DMS114 treated with DMSO at 0.1 percent for 48 hours (cell line): ENCODE measurements around the gene SLC13A5.

Source experiments
- DNase-seq: peaks from one replicate; lab custom pipeline; 2025; ENCODE audit not compliant: unreplicated experiment; lab: John Stamatoyannopoulos, UW

The SLC13A5 gene

DNA sequence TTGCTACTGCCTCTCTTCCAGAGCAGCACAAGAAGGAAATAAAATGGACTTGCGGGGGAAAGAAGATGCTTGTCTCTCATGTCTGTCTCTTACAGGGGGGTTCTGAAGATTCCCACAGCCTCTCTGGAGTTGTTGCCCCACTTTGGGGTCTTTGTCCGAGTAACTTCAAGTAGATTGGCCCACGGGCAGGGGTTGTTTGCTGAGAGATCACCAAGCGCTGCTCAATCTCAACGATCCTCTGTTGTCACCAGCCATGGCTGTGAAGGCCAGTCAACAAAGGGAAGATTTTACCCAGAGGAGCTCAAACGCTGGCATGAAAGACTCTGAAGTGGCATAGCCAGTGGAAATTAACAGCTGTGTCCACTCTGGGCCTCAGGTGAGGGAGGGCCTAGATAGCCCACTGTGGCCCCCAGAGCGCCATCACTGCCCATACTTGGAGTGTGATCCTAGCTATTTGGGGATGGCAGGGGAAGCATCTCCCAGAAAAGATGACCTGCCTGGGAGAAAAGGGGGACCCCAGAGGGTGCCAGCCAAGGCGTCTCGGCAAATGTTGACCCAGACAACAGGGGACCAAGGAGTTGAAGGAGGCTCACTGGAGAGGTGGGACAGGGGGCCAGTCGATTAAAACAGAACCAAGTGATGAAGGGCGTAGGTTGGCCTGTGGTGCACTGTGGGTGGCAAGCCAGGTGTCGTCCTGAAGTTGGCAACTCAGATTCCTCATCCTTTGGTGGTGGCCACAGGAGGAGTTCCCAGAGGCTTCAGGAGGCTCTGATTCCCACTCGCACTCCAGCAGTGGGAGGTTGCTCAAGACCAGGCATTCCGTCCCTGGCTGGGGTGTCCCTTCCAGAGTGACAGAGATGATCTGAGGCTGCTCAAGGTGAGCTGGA, 28.0 kb downstream of the SLC13A5 start:
- DNase-seq: no peak

- no peak for DNase-seq
These were observed 28.7 kb downstream of the SLC13A5 start for GRCh38 chr17:6684460-6684783.

DNA sequence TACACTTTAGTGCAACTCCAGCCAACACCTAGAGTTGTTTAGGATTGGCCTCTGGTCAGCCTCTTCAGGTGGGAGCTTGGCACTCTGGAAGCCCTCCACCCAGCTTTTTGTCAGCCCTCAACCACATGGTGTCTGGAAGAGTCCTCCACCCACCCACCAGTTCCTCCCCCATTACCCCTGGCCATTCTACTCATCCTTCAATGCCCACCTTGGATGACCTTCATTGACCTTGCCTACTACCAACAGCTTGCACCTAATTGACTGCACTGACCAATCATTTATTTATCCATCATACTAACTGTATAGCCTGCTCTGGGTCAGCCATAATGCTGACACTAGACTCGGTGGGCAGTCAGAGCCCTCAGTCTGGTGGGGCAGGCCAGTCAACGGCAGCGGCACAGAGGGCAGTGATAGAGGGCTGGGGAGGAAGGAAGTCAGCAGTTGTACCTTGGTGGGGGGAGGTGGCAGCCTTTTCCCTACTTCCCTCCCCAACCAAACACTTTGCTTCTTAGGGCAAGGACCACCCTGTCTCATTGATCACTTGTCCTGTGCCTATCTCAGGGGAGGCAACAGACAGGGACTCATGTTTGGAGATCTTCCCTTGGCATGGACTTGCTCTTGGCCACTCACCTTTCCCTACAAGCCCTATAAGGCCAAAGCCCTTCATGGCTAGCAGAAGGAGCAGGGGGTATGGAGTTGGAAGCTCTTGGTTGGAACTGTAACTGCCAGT, 29.3 kb downstream of the SLC13A5 start:
- no peak for DNase-seq

DNA sequence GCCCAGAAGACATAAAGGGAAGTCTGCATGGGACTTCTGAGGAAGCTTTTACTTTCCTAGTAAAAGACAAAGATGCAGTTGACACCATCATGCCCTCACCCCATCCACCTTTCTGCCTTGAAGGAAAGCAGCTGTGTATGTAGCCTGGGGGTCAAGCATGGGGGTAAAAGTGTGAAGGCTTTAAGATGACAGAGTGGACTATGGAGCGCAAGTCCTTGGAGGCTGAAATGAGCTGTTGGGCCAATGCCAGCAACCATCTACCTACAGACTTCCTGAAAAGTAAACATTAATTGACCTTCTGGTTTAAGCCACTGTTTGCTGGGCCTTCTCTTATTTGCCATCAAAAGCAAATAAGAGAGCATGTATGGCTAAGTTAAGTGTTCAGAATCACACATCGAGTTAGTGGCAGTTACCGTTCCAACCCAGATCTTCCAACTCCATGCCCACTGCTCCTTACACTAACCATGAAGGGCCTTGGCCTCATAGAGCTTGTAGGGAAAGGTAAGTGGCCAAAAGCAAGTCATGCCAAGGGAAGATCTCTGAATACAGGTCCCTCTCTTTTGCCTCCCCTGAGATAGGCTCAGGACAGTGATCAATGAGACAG, 30.0 kb downstream of the SLC13A5 start:
- DNase-seq: no peak

DNA sequence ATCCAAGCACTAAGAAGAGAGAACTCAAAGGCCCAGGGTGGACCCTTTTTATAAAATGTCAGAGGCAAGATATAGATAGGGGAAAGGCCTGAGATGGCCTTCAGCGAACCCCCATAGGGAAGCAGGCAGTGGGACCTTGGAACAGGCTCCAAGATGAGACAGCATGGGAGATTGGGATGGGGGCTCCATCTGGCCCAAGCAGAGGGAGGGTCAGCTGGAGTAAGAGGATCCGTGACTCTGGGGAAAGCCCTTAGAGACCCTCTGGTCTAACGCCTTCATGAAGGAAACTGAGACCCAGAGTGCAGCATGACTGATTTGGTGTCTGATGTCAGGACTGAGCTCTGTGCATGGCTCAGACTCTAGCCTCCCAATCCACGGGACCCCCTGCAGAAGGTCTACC, 30.8 kb downstream of the SLC13A5 start:
- DNase-seq: no peak

DNA sequence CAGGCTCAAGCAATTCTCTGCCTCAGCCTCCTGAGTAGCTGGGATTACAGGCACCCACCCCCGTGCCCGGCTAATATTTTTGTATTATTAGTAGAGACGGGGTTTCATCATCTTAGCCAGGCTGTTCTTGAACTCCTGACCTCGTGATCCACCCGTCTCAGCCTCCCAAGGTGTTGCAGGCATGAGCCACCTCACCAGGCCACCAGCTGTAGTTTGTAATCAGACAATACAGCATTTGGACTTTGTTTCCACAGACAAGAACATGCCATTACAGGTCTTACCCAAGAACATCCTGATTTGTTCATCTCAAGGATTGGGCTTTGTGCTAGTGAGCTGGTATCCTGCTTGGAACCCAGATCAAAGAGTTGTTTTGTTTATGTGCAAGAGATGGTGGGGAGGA, 31.5 kb downstream of the SLC13A5 start:
- no peak for DNase-seq

DNA sequence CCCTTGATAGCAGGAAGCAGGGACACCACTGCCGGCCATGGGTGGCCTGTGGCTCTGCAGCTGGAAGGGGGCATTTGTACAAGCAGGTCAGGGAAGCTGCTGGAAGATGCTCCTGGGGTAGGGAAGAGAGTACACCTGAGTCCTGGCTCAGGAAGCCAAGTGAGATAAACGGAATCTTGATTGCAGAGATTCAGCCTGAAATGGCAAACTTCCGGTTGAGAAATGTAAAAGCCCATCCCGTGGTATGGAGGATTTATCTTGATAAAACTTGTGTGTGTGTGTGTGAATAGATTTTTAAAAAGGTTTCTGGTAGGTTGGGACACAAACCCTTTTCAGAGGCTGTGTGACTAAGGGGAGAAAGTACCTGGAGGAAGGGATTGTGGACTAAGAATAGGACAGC, 32.0 kb downstream of the SLC13A5 start:
- DNase-seq: no peak

DNA sequence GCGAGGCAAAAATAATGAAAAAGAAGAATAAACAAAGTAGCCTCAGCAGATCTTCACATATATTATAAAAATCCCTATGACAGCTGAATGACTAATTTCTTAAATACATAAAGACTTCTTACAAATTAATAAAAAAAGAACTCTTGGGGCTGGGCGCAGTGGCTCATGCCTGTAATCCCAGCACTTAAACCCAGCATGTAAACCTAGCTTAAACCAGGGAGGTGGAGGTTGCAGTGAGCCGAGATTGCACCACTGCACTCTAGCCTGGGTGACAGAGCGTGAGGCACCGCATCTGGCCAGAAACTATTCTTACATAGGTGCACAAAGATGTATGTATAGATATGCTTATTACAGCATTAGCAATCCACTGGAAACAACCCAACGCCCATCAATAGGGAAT, 33.9 kb downstream of the SLC13A5 start:
- DNase-seq: no peak

DNA sequence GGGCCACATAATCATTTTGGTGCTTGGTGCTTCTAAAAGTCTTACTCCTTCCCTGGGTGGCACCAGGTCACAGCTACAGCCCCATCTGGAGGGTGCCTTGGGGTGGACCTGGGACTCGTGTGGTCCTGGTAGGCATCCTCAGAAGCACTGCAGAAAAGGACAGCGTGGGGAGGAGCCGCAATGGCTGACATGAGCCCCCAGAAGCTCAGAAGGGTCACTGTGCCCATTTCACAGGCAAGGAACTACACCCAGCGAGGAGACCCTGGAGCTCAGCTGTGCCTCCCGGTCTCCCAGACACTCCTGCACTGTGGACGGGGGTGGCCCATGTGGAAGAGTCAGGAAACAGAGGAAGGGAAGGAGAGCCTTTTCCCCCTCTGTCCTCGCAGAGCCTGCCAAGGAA, 35.2 kb downstream of the SLC13A5 start:
- DNase-seq: no peak

- DNase-seq: no peak
These were observed 35.9 kb downstream of the SLC13A5 start for GRCh38 chr17:6677158-6677831.

DNA sequence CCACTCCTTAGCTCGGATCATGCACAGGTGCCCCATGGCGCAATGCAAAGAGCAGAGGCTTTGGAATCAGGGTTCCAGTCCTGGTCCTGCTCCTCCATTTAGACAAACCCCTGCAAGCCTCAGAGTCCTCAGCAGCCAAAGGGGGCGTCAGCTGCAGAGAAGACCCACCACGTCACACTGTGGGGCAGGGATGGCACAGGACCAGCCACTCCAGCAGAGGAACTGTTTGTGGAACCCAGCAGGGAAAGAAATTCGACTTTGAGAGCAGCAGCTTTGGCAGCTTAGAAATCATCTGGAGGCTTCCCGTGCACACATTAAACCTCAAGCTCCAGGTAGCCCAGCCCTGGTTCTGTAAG, 36.4 kb downstream of the SLC13A5 start:
- no peak for DNase-seq

DNA sequence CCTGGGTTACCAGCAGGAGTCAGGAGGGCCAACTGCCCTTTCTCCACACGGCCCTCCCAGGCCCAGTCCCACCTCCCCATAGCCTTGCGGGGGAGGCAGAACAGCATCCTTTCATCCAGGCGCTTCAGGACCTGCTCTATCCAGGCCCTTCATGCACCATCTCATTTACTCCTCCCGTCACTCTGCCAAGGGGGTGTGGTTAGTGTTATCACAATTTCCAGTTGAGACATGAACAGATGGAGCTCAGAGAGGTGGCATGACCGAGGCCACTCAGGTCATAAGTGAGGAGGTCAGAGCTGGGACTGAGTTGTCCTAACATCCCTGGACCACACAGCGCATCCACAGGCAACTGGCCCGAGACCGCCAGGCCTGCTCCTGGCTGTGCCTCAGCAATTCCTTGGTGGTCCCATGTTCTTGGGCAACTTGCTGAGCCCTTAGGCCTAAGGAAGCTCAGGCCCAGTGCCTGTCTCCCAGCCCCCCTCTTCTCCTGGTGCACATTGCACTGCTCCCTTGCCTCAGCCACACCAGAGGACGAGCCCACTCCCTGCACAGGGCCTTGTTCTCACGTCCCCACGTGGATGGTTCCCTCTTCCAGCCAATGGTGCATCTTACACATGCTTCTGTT, 37.9 kb downstream of the SLC13A5 start:
- no peak for DNase-seq

- no peak for DNase-seq
These were observed 38.6 kb downstream of the SLC13A5 start for GRCh38 chr17:6674586-6674985.

- no peak for DNase-seq
These were observed 41.7 kb downstream of the SLC13A5 start for GRCh38 chr17:6671431-6671830.

- no peak for DNase-seq
These were observed 42.2 kb downstream of the SLC13A5 start for GRCh38 chr17:6670999-6671398.

DNA sequence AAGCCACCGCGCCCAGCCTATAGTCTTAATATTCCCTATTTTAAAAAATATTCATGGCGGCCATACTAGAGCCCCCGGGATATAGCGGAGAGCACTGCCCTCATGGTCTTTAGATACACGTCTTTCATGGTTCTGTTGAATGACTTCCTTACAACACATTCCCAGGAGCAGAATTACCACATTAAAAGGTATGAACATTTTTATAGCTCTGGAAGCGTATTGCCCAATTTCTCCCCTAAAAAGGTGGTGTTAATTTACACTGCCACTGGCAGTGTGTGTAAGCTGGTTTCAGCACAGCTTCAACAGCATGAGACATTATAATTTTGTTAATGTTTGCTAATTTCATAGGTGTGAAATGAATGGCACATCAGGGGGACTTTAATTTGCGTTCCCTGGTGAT, 42.6 kb downstream of the SLC13A5 start:
- no peak for DNase-seq

DNA sequence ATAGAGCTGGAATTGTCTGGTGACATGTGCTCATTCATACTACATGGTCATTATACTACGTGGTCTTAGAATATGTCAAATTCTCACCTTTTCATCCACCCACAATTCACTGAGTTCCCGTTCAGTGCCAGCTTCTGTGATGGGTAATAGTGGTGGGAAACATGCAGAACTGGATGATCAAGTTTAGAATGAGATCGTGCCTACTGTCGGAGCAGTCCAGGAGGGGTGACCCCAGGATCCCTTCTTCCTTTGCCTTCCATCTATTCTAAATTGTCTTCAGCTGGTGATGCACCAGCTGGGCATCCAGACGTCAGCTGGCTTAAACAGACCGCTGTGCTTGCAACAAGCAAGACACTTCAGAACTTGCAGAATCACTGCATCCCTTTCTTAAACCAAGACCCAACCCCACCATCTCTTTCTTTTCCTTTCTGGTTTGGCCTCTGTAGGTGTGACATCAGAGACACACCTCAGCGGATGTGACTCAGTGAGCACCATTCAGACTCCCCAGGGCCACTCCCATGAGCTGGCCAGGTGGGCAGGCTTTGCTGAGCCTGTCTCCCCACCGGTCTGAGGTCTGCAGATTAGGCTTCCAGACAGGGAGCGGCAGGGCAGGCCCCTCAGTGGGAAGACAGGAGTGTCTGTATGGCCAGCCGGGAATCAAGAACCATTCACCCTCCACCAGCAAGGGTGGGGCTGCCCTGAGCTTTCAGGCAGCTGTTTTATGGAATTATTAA, 43.5 kb downstream of the SLC13A5 start:
- no peak for DNase-seq

DNA sequence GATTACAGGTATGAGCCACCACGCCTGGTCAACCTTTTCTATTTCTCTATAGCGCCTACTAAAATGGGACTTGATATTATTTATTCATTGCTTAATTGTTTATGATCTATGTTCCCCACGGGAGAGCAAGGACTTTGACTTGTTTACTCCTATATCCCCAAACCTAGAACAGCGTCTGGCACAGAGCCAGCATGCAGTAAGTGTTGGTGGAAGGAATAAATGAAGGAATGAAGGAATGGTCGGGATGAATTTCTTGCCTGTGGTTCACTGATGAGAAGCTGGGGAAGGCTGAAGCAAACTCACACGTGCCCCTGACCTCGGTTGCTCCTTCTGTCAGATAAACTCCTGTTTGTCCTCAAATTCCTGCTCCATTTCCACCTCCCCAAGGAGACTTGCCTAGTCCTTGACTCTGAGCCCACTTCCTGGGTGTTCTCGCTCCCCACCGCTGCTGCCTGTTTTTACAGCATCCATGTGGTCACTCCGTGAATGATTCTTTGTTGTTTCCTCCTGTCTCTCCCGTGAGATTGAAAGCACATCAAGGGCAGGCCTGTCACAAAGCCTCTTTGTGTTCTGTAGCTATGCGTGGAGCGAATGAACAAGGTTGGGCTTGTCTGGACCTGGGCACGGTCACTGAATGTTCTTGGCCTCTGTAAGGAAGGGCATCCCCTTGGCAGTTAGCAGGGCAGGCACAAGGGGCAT, 44.3 kb downstream of the SLC13A5 start:
- no peak for DNase-seq

DNA sequence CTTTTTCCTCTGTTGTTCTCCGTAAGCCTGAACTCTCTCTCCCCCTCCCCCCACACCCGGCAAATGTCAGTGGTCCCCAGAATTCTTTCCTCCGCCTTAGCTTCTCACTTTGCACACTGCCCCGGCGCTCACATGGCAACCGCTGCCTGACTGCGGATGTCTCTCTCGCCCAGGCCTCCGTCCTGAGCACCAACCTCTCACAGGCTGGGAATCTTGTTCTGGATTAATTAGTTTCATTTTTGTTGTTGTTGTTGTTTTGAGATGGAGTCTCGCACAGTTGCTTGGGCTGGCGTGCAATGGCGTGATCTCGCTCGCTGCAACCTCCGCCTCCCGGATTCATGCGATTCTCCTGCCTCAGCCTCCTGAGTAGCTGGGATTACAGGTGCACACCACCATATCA, 45.0 kb downstream of the SLC13A5 start:
- DNase-seq: no peak

- no peak for DNase-seq
These were observed 45.7 kb downstream of the SLC13A5 start for GRCh38 chr17:6667516-6667915.
